ENCODE data around the gene TCP10L.
A peak's percentile ranks its signal among the peaks of the same experiment; 100 is the strongest.

Gene TCP10L

DNA sequence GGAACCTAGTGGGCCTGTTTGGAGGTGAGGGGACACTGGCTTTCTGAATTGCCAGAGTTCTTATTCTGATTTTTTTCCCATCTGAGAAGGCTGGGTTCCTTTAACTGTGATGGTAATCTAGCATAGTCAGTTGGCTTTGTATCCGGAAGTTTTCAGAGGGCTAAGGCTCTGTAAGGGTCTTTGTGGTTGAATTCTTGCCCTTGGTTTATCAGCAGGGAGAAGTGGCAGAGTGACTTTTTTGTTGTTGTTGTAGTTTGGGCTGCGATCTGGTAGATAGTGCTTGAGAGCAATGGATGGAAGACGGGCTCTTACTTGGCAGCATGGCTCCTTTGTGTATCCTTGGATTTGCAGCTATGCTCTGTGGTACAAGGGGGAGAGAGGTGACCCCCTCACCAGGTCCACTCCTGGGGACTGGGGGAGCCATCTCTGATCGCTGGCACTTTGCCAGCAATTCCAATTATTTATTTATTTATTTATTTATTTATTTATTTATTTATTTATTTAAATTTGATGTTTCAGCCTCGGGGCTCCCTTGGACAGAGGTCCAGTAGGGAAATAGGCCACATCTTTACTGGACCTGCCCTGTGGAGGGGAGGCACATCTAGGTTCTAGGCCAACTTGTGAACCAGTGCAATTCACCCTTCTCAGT lies 18.5 kb downstream of the TCP10L start (continued):
- TF ChIP-seq ZNF561 (tag by site-specific recombination; IDR thresholded peaks at IDR 0.05; ENCODE audit: borderline replicate concordance) = no peak
- TF ChIP-seq ZNF664 (tag by site-specific recombination; IDR thresholded peaks at IDR 0.05) = 0 out of 2 replicates have a peak, but pooled peaks have one; percentile 24
- TF ChIP-seq, protein P1, sequence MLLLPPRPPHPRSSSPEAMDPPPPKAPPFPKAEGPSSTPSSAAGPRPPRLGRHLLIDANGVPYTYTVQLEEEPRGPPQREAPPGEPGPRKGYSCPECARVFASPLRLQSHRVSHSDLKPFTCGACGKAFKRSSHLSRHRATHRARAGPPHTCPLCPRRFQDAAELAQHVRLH (tag by site-specific recombination; IDR thresholded peaks at IDR 0.05) = 0 out of 2 replicates have a peak, but pooled peaks have one; percentile 23
- TF ChIP-seq KLF8 (tag by site-specific recombination; IDR thresholded peaks at IDR 0.05) = no peak
- TF ChIP-seq ZNF530 (tag by site-specific recombination; IDR thresholded peaks at IDR 0.05; ENCODE audit: low read depth) = 0 out of 2 replicates have a peak, but pooled peaks have one; percentile 16
- no peak for TF ChIP-seq ZNF155 (tag by site-specific recombination; IDR thresholded peaks at IDR 0.05)
- TF ChIP-seq ZNF132 (tag by site-specific recombination; IDR thresholded peaks at IDR 0.05; ENCODE audit: borderline replicate concordance) = no peak
- no peak for TF ChIP-seq GFI1B (tag by site-specific recombination; IDR thresholded peaks at IDR 0.05)
- no peak; the same call in 1 of the 2 replicates for TF ChIP-seq MZF1 (tag by site-specific recombination; IDR thresholded peaks at IDR 0.05; ENCODE audit: borderline replicate concordance)
- TF ChIP-seq ZNF2 (tag by site-specific recombination; IDR thresholded peaks at IDR 0.05) = no peak
- no peak for TF ChIP-seq ZNF416 (tag by site-specific recombination; IDR thresholded peaks at IDR 0.05)
- 0 out of 2 replicates have a peak, but pooled peaks have one; percentile 19 for TF ChIP-seq ZFP3 (tag by site-specific recombination; IDR thresholded peaks at IDR 0.05; ENCODE audit: low read depth)
- TF ChIP-seq ZSCAN5A (tag by site-specific recombination; IDR thresholded peaks at IDR 0.05) = no peak
- no peak for TF ChIP-seq MEIS1 (CRISPR knock-in tag; IDR thresholded peaks at IDR 0.05; ENCODE audit: borderline replicate concordance)
- TF ChIP-seq, protein P2, sequence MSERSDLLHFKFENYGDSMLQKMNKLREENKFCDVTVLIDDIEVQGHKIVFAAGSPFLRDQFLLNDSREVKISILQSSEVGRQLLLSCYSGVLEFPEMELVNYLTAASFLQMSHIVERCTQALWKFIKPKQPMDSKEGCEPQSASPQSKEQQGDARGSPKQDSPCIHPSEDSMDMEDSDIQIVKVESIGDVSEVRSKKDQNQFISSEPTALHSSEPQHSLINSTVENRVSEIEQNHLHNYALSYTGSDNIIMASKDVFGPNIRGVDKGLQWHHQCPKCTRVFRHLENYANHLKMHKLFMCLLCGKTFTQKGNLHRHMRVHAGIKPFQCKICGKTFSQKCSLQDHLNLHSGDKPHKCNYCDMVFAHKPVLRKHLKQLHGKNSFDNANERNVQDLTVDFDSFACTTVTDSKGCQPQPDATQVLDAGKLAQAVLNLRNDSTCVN (tag by site-specific recombination; optimal IDR thresholded peaks at IDR 0.05) = no peak
- TF ChIP-seq ZFHX2 (tag by site-specific recombination; conservative IDR thresholded peaks at IDR 0.05) = no peak
- peak; percentile 70; the same call in 1 of the 2 replicates for TF ChIP-seq ZNF140 (tag by site-specific recombination; IDR thresholded peaks at IDR 0.05)
- TF ChIP-seq PBX3 (CRISPR knock-in tag; IDR thresholded peaks at IDR 0.05) = no peak
- TF ChIP-seq, protein P3, sequence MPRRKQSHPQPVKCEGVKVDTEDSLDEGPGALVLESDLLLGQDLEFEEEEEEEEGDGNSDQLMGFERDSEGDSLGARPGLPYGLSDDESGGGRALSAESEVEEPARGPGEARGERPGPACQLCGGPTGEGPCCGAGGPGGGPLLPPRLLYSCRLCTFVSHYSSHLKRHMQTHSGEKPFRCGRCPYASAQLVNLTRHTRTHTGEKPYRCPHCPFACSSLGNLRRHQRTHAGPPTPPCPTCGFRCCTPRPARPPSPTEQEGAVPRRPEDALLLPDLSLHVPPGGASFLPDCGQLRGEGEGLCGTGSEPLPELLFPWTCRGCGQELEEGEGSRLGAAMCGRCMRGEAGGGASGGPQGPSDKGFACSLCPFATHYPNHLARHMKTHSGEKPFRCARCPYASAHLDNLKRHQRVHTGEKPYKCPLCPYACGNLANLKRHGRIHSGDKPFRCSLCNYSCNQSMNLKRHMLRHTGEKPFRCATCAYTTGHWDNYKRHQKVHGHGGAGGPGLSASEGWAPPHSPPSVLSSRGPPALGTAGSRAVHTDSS (tag by site-specific recombination; IDR thresholded peaks at IDR 0.05) = no peak
- TF ChIP-seq ZNF514 (tag by site-specific recombination; IDR thresholded peaks at IDR 0.05) = no peak
- TF ChIP-seq, protein P4, sequence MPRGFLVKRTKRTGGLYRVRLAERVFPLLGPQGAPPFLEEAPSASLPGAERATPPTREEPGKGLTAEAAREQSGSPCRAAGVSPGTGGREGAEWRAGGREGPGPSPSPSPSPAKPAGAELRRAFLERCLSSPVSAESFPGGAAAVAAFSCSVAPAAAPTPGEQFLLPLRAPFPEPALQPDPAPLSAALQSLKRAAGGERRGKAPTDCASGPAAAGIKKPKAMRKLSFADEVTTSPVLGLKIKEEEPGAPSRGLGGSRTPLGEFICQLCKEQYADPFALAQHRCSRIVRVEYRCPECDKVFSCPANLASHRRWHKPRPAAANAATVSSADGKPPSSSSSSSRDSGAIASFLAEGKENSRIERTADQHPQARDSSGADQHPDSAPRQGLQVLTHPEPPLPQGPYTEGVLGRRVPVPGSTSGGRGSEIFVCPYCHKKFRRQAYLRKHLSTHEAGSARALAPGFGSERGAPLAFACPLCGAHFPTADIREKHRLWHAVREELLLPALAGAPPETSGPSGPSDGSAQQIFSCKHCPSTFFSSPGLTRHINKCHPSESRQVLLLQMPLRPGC (tag by site-specific recombination; IDR thresholded peaks at IDR 0.05) = no peak
- no peak for TF ChIP-seq OVOL3 (tag by site-specific recombination; IDR thresholded peaks at IDR 0.05)
- TF ChIP-seq ZNF19 (tag by site-specific recombination; IDR thresholded peaks at IDR 0.05; ENCODE audit: low read depth) = 0 out of 2 replicates have a peak, but pooled peaks have one; percentile 18
- peak; percentile 98 for TF ChIP-seq ZNF394 (tag by site-specific recombination; IDR thresholded peaks at IDR 0.05; ENCODE audit: borderline replicate concordance)
- 0 out of 2 replicates have a peak, but pooled peaks have one; percentile 57 for TF ChIP-seq ZNF266 (tag by site-specific recombination; IDR thresholded peaks at IDR 0.05; ENCODE audit: low read depth)
- TF ChIP-seq ZNF555 (tag by site-specific recombination; conservative IDR thresholded peaks at IDR 0.05) = peak; percentile 81
- TF ChIP-seq ZNF433 (tag by site-specific recombination; IDR thresholded peaks at IDR 0.05; ENCODE audit: low read depth) = 0 out of 2 replicates have a peak, but pooled peaks have one; percentile 41
- no peak for TF ChIP-seq ZNF398 (tag by site-specific recombination; IDR thresholded peaks at IDR 0.05)
- TF ChIP-seq ZNF214 (tag by site-specific recombination; IDR thresholded peaks at IDR 0.05; ENCODE audit: borderline replicate concordance) = no peak; the same call in 1 of the 2 replicates
- TF ChIP-seq ZBTB1 (tag by site-specific recombination; IDR thresholded peaks at IDR 0.05) = no peak
